Pancreas (tissue), 10 donors: ENCODE results near the gene ZSCAN21. TPM values are rescaled to one million over a fixed set of nuclear protein-coding genes. Genes with fewer than 3 reads are reported as not detected.

Source experiments
- ATAC-seq, 4 donors: fragments of 200-7000 bp; cut with Tn5 transposase; one replicate each; pipeline versions ENCODE4 v1.8.0 to v1.9.1; 2020; ENCODE audit warnings: mild to moderate bottlenecking in 4 of 4, moderate library complexity in 4 of 4
- DNase-seq, 6 donors: peaks; one replicate each; pipeline ENCODE4 v3.0.0-alpha.2; 2020
- FAIRE-seq: peaks from 2 replicates; lab custom pipeline; 2012; peaks lifted over from hg19 to GRCh38; lab: Jason Lieb, UNC
- H3K27ac ChIP-seq, 4 donors: fragments of 200-600 bp; sonication (generic); 1 replicate in 3 of 4; 2 replicates in 1 of 4; pipeline versions ENCODE4 v1.5.0 to v1.8.0; 2020
- H3K27me3 ChIP-seq, 4 donors: fragments of 200-600 bp; one replicate each; pipeline ENCODE4 v1.8.0; 2021
- H3K36me3 ChIP-seq, 3 donors: fragments of 200-600 bp; sonication (generic) in 1 of 3; one replicate each; pipeline versions ENCODE4 v1.5.0 to v1.8.0; 2020 to 2021
- H3K4me1 ChIP-seq, 3 donors: fragments of 200-600 bp; one replicate each; pipeline ENCODE4 v1.8.0; 2021
- H3K4me3 ChIP-seq, 4 donors: fragments of 200-600 bp; sonication (generic) in 2 of 4; one replicate each; pipeline versions ENCODE4 v1.5.0 to v1.8.0; 2020 to 2021
- H3K9me3 ChIP-seq, 4 donors: fragments of 200-600 bp; one replicate each; pipeline ENCODE4 v1.8.0; 2021
- WGBS, 2 donors: extraction: QIAGEN DNeasy Blood & Tissue Kit; methylation state at CpG; one replicate each; pipeline ENCODE4 v1.1.7; 2013; 5-methylcytosine and 5-hydroxymethylcytosine counted together
- intact Hi-C, 3 donors: fragments of 100-400 bp; cut with DNase I; formaldehyde crosslinking; loops; one replicate each; pipeline versions ENCODE4 v1.11.1 to v1.14.2; 2022
- polyA plus RNA-seq, 2 donors: library from polyadenylated mRNA; stranded (reverse); fragments of 200-250 nt; gene quantifications; one replicate each; pipeline ENCODE4 v1.2.3, GENCODE V29; 2013
- total RNA-seq, 6 donors: library from RNA; stranded (reverse); fragmentation: NEBNext Ultra II Directional in 4 of 6; extraction: Animal tissue kit (Norgen Biotek cat#: 25700) in 4 of 6; gene quantifications; one replicate each; pipeline versions ENCODE4 v1.2.1 to v1.2.4, GENCODE V29; 2021 to 2023
- TF ChIP-seq, protein P1 (sequence below), 4 donors: fragments of 200-600 bp; sonication (generic) in 3 of 4; IDR thresholded peaks; one replicate each; pipeline versions ENCODE4 v1.5.0 to v1.8.0; 2021; ENCODE audit warnings: antibody characterized with exemption in 4 of 4
- donor health status: healthy with polysubstance abuse.
- donor health status: DM: no; HTN: no; CAD: no; lungs with moderate emphysema.
- donor health status: DM: no; HTN: no; CAD: no.
- donor health status: control.
- donor health status: control.
- donor health status: Bipolar disorder and iron deficiency.
- donor health status: DM: yes; HTN: yes; CAD: no.
- donor health status: DM: no; HTN: no; CAD: no.
- donor health status: DM: no; HTN: no; CAD: no.
- donor health status: DM: yes; HTN: yes; CAD: no.

ZSCAN21 gene
- total and polyA plus RNA-seq, 8 donors = 3.8 to 11.8 (median 6.6) TPM

DNA sequence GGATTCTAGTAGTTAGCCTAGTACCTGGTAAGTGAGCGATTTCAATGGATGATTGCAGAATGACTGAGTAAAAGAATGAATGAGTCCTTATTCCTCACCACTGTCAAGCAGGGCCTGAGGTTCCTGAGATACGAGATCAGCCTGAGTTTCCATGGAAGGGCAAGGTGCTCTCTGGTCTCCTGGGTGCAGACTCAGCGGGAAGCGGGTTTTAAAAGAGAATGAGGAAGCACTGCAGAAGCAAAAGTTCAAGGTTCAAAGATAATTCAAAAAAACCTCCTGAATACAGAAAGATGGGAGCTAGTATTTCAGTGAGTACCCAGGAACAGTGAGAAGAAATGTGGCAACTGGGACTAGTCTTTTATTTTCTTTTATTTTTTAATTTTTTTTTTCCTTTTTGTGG lies 27.6 kb downstream of the ZSCAN21 start:
- ATAC-seq (no peak), FAIRE-seq (no peak), DNase-seq (no peak)
- intact Hi-C loops = no loop called here
- Histone ChIP-seq H3K9me3 (no peaks in the 10 kb centered on the region), H3K36me3 (peaks cover 4 to 51% (median 42%) of the 10 kb centered on the region in 3 donors), H3K4me1 (peaks cover 0 to 15% (median 13%) of the 10 kb centered on the region in 3 donors), H3K27me3 (no peaks in the 10 kb centered on the region), H3K4me3 (no peak overlapping the region), H3K27ac (no peak overlapping the region)
- 91 to 92% methylated on average over 4 of the region's 4 CpGs for WGBS, 2 donors
- TF ChIP-seq, protein P1, sequence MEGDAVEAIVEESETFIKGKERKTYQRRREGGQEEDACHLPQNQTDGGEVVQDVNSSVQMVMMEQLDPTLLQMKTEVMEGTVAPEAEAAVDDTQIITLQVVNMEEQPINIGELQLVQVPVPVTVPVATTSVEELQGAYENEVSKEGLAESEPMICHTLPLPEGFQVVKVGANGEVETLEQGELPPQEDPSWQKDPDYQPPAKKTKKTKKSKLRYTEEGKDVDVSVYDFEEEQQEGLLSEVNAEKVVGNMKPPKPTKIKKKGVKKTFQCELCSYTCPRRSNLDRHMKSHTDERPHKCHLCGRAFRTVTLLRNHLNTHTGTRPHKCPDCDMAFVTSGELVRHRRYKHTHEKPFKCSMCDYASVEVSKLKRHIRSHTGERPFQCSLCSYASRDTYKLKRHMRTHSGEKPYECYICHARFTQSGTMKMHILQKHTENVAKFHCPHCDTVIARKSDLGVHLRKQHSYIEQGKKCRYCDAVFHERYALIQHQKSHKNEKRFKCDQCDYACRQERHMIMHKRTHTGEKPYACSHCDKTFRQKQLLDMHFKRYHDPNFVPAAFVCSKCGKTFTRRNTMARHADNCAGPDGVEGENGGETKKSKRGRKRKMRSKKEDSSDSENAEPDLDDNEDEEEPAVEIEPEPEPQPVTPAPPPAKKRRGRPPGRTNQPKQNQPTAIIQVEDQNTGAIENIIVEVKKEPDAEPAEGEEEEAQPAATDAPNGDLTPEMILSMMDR (IDR thresholded peaks at IDR 0.05) = no peak

DNA sequence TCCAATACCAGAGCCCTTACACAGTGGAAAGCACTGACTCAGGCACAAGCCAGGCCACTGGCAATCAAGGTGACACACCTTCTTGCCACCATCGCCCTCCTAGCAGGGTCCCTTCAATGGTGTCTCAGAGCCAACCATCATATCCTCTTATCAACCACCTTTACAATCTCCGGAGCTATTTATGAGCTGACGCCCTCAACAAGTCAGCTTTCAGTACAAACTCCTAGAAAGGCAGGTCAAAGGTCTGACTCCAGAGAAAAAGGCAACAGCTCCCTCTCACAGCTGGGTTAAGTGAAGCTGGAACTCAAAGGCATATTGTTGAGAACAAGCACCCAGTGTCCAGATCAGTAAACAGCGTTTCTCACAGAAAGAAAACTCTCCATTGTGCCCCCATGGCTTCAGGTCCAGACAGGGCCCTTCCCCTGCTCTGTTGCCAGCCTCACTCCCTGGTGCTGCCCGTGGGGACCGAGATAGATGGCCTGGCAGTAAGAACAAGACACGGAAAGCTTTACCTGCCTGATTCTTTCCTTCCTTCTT lies 29.5 kb downstream of the ZSCAN21 start:
- DNase-seq (no peak), ATAC-seq (no peak), FAIRE-seq (no peak)
- 52 to 63% methylated on average over 7 of the region's 7 CpGs for WGBS, 2 donors
- TF ChIP-seq, protein P1 (IDR thresholded peaks at IDR 0.05) = no peak
- H3K27me3 ChIP-seq = no peaks in the 10 kb centered on the region
- no peak overlapping the region for H3K4me3 ChIP-seq
- no peaks in the 10 kb centered on the region for H3K9me3 ChIP-seq
- intact Hi-C loops = no loop called here
- H3K27ac ChIP-seq = no peak overlapping the region
- peaks cover 0 to 16% (median 15%) of the 10 kb centered on the region in 3 donors for H3K4me1 ChIP-seq
- H3K36me3 ChIP-seq = peaks cover 3 to 32% (median 26%) of the 10 kb centered on the region in 3 donors

DNA sequence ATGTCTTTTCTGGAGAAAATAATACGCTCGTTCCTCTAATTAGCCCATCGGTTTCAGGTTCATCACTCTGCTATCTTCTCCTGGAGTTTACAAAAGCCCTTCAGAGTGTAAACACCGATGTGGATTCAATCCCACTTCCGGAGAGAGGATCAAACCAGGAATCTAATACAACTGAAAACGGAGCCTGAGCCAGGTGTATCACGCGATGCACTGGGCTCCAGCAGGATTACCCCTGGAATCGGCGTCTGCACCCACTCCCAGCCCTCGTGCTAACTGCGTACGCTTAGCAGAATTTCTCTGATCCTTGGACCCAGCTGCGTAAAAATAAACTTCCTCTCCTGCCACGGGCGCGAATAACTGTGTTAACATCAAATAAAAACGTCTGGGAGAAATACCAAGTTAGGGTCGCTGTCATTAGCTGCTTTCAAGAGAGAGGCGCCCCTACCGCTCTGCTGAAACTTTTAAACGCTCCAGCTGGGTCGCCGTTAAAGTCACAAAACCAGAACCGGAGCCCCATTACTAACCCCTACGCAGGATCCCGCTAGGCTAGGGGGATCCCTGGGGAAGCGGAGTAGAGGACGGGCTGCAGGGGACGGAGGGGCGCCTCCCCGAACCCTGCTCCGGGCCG lies 31.4 kb downstream of the ZSCAN21 start:
- peak overlapping the region; percentile 55 to 90 (median 63) for H3K27ac ChIP-seq
- H3K4me1 ChIP-seq = peaks cover 0 to 16% (median 15%) of the 10 kb centered on the region in 3 donors
- intact Hi-C loops = no loop called here
- DNase-seq (no peak), FAIRE-seq (no peak), ATAC-seq (peak in 2 of 4 donors; percentile 5 to 14)
- no peaks in the 10 kb centered on the region for H3K9me3 ChIP-seq
- H3K27me3 ChIP-seq = no peaks in the 10 kb centered on the region
- peak overlapping the region; percentile 74 to 95 (median 86) for H3K4me3 ChIP-seq
- peaks cover 0 to 13% (median 11%) of the 10 kb centered on the region in 3 donors for H3K36me3 ChIP-seq
- TF ChIP-seq, protein P1 (IDR thresholded peaks at IDR 0.05) = no peak
- WGBS, 2 donors = 1% methylated on average over 34 of the region's 34 CpGs

DNA sequence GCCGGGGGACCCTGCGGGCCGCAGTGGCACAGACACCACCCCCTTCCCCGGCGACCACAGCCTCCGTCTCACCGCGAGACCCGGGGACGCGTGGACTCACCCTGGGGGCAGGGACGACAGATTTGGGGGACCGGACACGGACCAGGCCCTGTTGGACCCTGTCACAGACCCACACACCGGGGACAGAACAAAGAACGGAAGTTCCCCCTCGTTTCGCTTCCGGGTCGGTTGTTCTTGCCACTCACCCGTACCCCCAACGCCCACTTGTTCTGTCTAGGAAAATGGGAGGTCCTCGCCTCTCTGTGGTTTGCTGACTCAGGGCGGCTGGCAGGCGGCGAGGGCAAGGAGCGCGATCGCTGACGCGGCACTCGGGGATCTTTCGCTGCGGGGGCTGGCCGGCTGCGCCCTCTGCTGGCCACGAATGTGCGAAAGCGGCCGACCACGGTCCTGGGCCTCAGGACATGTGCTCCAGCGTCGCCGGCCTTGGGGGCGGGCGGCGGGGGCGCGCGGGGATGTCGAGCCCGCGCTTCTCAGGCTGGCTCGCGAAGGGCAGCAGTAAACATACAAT lies 32.0 kb downstream of the ZSCAN21 start, which contains the start of gene ZNF3:
ZNF3 (minus strand) TSS at position 189 of the 568 bp plus-strand sequence. CDS start 4,366 bp downstream, outside the sequence.
- Histone ChIP-seq H3K4me1 (peaks cover 0 to 16% (median 15%) of the 10 kb centered on the region in 3 donors), H3K4me3 (peak within 1 kb of the TSS; percentile 74 to 95 (median 86)), H3K36me3 (peaks cover 0 to 7% (median 7%) of the 10 kb centered on the region in 3 donors), H3K9me3 (no peaks in the 10 kb centered on the region), H3K27ac (peak within 1 kb of the TSS; percentile 55 to 90 (median 84)), H3K27me3 (no peaks in the 10 kb centered on the region)
- TF ChIP-seq, protein P1 (IDR thresholded peaks at IDR 0.05) = peak; percentile 86 to 97 (median 94)
- FAIRE-seq (no peak), ATAC-seq (peak; percentile 92 to 97 (median 94)), DNase-seq (peak; percentile 97 to 99 (median 98))
- WGBS, 2 donors = 0 to 1% methylated on average over 50 to 55 of the region's 55 CpGs
- intact Hi-C loops = no loop called here
